G401.6 (cell line): Measurements from ENCODE around the gene PROX1.

Experiments used
- FAIRE-seq: peaks from 2 replicates; lab custom pipeline; 2012; peaks lifted over from hg19 to GRCh38; lab: Jason Lieb, UNC

The PROX1 gene

GRCh38 chr1:213997772-213998107, 10.0 kb downstream of the PROX1 start:
- FAIRE-seq, result no peak

GRCh38 chr1:213998785-213999184, 11.0 kb downstream of the PROX1 start:
- no peak for FAIRE-seq

GRCh38 chr1:213999732-214000131, 12.0 kb downstream of the PROX1 start:
- FAIRE-seq, result no peak

- no peak for FAIRE-seq
Measured at GRCh38 chr1:214002060-214002459, 14.3 kb downstream of the PROX1 start.

GRCh38 chr1:214002472-214002871, 14.7 kb downstream of the PROX1 start:
- no peak for FAIRE-seq

- FAIRE-seq, result no peak
Measured at GRCh38 chr1:214003233-214003632, 15.5 kb downstream of the PROX1 start.

- no peak for FAIRE-seq
Measured at GRCh38 chr1:214004014-214004413, 16.2 kb downstream of the PROX1 start.

GRCh38 chr1:214004795-214005194, 17.0 kb downstream of the PROX1 start:
- no peak for FAIRE-seq

GRCh38 chr1:214005708-214006107, 17.9 kb downstream of the PROX1 start:
- FAIRE-seq, result no peak

GRCh38 chr1:214006845-214007244, 19.1 kb downstream of the PROX1 start:
- no peak for FAIRE-seq

GRCh38 chr1:214008347-214008746, 20.6 kb downstream of the PROX1 start:
- FAIRE-seq, result no peak

- no peak for FAIRE-seq
Measured at GRCh38 chr1:214008791-214009422, 21.1 kb downstream of the PROX1 start.

- FAIRE-seq, result no peak
Measured at GRCh38 chr1:214009423-214010196, 21.8 kb downstream of the PROX1 start.

- no peak for FAIRE-seq
Measured at GRCh38 chr1:214010197-214010573, 22.4 kb downstream of the PROX1 start.

GRCh38 chr1:214010717-214011116, 22.9 kb downstream of the PROX1 start:
- no peak for FAIRE-seq

- no peak for FAIRE-seq
Measured at GRCh38 chr1:214012418-214012817, 24.6 kb downstream of the PROX1 start.

GRCh38 chr1:214013614-214014377, 26.0 kb downstream of the PROX1 start:
- no peak for FAIRE-seq

GRCh38 chr1:214014730-214015129, 27.0 kb downstream of the PROX1 start:
- FAIRE-seq, result no peak

GRCh38 chr1:214017191-214017982, 29.6 kb downstream of the PROX1 start:
- FAIRE-seq, result no peak

- no peak for FAIRE-seq
Measured at GRCh38 chr1:214018386-214019268, 30.9 kb downstream of the PROX1 start.

- no peak for FAIRE-seq
Measured at GRCh38 chr1:214019499-214019898, 31.7 kb downstream of the PROX1 start.

GRCh38 chr1:214021321-214021720, 33.5 kb downstream of the PROX1 start:
- FAIRE-seq, result no peak
